RWPE2 (cell line): ENCODE data around the gene ADAM33.
A peak's percentile ranks its signal among the peaks of the same experiment; 100 is the strongest.

Experiments
- ATAC-seq: fragments of 200-7000 bp; cut with Tn5 transposase; 3 replicates; pipeline ENCODE4 v1.9.1; 2021; ENCODE audit warnings: low read depth
- DNase-seq: peaks from one replicate; pipeline ENCODE4 v3.0.0-alpha.2; 2020; ENCODE audit warnings: low spot score
- H3K27ac ChIP-seq: fragments of 450-650 bp; 2 replicates; pipeline ENCODE4 v1.5.1; 2017; ENCODE audit warnings: mild to moderate bottlenecking; ENCODE audit not compliant: poor library complexity, severe bottlenecking
- H3K27me3 ChIP-seq: fragments of 250-450 bp; sonication (Bioruptor Pico); 2 replicates; pipeline ENCODE4 v1.5.1; 2021; ENCODE audit warnings: mild to moderate bottlenecking, moderate library complexity; ENCODE audit not compliant: insufficient read depth, poor library complexity, severe bottlenecking
- H3K36me3 ChIP-seq: fragments of 250-450 bp; sonication (Bioruptor Pico); 2 replicates; pipeline ENCODE4 v1.5.1; 2020; ENCODE audit warnings: low read depth, mild to moderate bottlenecking, moderate library complexity
- H3K4me1 ChIP-seq: fragments of 250-450 bp; sonication (Bioruptor Pico); 2 replicates; pipeline ENCODE4 v1.5.1; 2021; ENCODE audit warnings: mild to moderate bottlenecking, moderate library complexity; ENCODE audit not compliant: insufficient read depth, poor library complexity, severe bottlenecking
- H3K4me3 ChIP-seq: fragments of 250-450 bp; sonication (Bioruptor Pico); 2 replicates; pipeline ENCODE4 v1.5.1; 2021; ENCODE audit warnings: mild to moderate bottlenecking, moderate library complexity; ENCODE audit not compliant: severe bottlenecking
- H3K9me3 ChIP-seq: fragments of 250-450 bp; sonication (Bioruptor Pico); 2 replicates; pipeline ENCODE4 v1.5.1; 2021; ENCODE audit warnings: mild to moderate bottlenecking, moderate library complexity; ENCODE audit not compliant: severe bottlenecking
- TF ChIP-seq, protein P1 (sequence below): fragments of 450-650 bp; IDR thresholded peaks from one replicate; pipeline ENCODE4 v1.5.1; 2017; ENCODE audit warnings: mild to moderate bottlenecking, moderate library complexity; ENCODE audit not compliant: poor library complexity, severe bottlenecking

ADAM33 gene

DNA sequence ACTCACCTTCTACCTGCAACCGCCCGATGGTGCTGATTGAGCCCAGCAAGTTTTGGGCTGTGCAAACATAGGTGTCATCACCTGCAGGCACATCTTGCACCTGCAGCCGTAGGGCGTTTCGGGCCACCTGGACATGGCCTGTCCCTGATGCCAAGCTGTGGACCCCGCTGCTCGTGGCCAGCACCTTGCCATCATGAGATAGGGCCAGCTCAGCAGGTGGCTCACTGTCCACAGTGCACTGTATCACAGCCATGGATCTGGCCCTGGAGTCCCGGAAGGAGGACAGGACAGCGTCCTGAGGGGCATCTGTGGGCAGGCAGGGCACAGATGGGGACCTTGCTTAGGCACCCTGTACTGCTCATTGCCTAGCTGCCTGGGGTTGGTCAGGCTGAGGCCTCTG lies 10.1 kb upstream of the ADAM33 start:
- Histone ChIP-seq H3K27ac (no peak overlapping the region), H3K27me3 (no peaks in the 10 kb centered on the region)

DNA sequence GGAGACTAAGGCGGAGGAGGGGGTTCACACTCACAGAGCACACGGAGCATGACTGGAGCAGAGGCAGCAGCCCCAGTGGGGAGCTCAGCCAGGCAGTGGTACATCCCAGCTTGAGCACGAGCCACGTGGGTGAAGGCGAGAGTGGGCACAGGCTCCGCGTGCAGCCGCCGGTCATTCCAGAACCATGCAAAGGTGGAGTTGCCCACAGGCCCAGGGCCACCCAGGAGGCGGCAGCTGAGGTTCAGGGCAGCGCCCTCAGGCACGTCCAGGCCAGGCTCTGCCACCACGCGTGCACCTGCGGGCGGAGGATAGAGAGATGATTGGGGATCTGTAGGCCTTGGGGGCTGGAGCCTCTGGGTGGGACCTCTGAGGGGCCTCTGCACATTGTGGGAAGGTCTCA lies 9.5 kb upstream of the ADAM33 start:
- no peak overlapping the region for H3K27ac ChIP-seq
- no peaks in the 10 kb centered on the region for H3K27me3 ChIP-seq
- ATAC-seq (no peak), DNase-seq (no peak)
- H3K36me3 ChIP-seq = no peaks in the 10 kb centered on the region
- TF ChIP-seq, protein P1, sequence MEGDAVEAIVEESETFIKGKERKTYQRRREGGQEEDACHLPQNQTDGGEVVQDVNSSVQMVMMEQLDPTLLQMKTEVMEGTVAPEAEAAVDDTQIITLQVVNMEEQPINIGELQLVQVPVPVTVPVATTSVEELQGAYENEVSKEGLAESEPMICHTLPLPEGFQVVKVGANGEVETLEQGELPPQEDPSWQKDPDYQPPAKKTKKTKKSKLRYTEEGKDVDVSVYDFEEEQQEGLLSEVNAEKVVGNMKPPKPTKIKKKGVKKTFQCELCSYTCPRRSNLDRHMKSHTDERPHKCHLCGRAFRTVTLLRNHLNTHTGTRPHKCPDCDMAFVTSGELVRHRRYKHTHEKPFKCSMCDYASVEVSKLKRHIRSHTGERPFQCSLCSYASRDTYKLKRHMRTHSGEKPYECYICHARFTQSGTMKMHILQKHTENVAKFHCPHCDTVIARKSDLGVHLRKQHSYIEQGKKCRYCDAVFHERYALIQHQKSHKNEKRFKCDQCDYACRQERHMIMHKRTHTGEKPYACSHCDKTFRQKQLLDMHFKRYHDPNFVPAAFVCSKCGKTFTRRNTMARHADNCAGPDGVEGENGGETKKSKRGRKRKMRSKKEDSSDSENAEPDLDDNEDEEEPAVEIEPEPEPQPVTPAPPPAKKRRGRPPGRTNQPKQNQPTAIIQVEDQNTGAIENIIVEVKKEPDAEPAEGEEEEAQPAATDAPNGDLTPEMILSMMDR = no peak
- H3K9me3 ChIP-seq = no peaks in the 10 kb centered on the region
- H3K4me3 ChIP-seq = no peak overlapping the region
- no peaks in the 10 kb centered on the region for H3K4me1 ChIP-seq

More for the DNA sequence above, 10.1 kb upstream of the ADAM33 start:
- no peaks in the 10 kb centered on the region for H3K9me3 ChIP-seq
- DNase-seq (no peak), ATAC-seq (no peak)
- H3K36me3 ChIP-seq = no peaks in the 10 kb centered on the region
- H3K4me3 ChIP-seq = no peak overlapping the region
- TF ChIP-seq, protein P1 = no peak
- no peaks in the 10 kb centered on the region for H3K4me1 ChIP-seq

DNA sequence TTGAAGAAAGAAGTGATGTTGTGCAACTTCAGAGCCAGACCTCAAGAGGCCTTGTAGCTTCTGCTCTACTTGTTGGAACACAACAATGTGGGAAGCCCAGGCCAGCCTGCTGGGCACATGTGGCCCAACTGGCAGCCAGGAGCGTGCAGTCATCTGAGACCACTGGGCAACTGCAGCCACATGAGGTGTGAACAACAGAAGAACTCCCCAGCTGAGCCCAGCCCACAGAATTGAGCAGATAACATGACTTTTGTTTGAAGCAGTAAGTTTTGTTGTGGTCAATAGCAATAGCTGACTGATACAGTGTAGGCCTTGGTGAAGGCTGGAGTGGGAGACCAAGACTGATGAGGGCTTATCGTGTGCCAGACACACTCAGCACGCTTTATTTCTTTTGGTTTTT lies 8.6 kb upstream of the ADAM33 start:
- no peak for ATAC-seq
- H3K27me3 ChIP-seq = no peaks in the 10 kb centered on the region
- H3K4me3 ChIP-seq = no peak overlapping the region
- DNase-seq = no peak
- H3K27ac ChIP-seq = no peak overlapping the region
- H3K36me3 ChIP-seq = no peaks in the 10 kb centered on the region
- H3K9me3 ChIP-seq = no peaks in the 10 kb centered on the region
- H3K4me1 ChIP-seq = no peaks in the 10 kb centered on the region
- TF ChIP-seq, protein P1 = no peak

DNA sequence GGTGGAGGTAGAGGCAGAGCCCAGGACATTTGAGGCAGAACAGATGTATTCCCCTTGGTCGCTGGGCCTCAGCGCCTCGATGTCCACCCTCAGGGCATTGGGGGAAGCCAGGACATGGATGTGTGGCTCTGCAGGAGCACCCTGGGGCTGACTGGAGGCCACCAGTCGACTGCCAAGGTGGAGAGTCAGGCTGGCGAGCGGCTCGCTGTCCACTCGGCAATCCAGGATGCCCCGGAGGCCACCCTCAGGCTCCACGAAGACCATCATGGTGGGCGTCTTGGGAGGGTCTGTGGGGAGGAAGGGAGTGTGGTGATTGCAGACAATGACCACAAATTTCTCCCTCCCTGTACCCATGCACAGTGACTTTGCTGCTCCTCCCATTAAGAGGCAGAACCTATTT lies 8.2 kb upstream of the ADAM33 start:
- no peaks in the 10 kb centered on the region for H3K4me1 ChIP-seq
- no peaks in the 10 kb centered on the region for H3K36me3 ChIP-seq
- ATAC-seq (no peak), DNase-seq (no peak)
- no peak overlapping the region for H3K4me3 ChIP-seq
- TF ChIP-seq, protein P1 = no peak
- H3K27me3 ChIP-seq = no peaks in the 10 kb centered on the region
- H3K9me3 ChIP-seq = no peaks in the 10 kb centered on the region
- no peak overlapping the region for H3K27ac ChIP-seq

DNA sequence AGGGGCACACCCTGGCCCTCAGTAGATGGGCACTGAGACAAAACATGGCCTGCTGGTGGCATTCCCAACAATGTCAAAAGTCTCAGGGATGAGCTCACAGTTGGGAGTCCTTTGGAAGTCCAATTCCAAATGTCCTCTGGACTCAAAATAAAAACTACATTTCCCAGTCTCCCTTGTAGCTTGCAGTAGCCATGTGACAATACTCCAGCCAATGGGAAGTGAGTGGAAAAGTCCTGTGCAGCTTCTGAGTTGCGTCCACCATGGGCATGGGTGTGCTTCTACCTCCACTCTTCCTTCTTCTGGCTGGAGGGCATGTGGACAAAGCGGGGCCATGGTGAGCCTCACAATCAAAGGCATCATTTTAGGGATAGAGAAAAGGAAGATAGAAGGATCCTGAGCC lies 5.8 kb upstream of the ADAM33 start:
- DNase-seq (no peak), ATAC-seq (0 out of 3 replicates have a peak, but pooled peaks have one; percentile 28)

More for the DNA sequence above, 5.8 kb upstream of the ADAM33 start:
- no peaks in the 10 kb centered on the region for H3K9me3 ChIP-seq
- no peaks in the 10 kb centered on the region for H3K4me1 ChIP-seq
- H3K4me3 ChIP-seq = no peak overlapping the region
- TF ChIP-seq, protein P1 = no peak
- no peaks in the 10 kb centered on the region for H3K36me3 ChIP-seq
- H3K27me3 ChIP-seq = no peaks in the 10 kb centered on the region
- H3K27ac ChIP-seq = no peak overlapping the region
